GM18907 (cell line): ENCODE measurements around the gene RSPH1.
A peak's percentile ranks its signal among the peaks of the same experiment; 100 is the strongest.

Experiments used
- ATAC-seq: cut with Tn5 transposase; IDR thresholded peaks from one replicate; pipeline ENCODE4 v1.9.1; 2021; ENCODE audit warnings: mild to moderate bottlenecking, moderate library complexity; ENCODE audit not compliant: unreplicated experiment

Gene RSPH1

DNA sequence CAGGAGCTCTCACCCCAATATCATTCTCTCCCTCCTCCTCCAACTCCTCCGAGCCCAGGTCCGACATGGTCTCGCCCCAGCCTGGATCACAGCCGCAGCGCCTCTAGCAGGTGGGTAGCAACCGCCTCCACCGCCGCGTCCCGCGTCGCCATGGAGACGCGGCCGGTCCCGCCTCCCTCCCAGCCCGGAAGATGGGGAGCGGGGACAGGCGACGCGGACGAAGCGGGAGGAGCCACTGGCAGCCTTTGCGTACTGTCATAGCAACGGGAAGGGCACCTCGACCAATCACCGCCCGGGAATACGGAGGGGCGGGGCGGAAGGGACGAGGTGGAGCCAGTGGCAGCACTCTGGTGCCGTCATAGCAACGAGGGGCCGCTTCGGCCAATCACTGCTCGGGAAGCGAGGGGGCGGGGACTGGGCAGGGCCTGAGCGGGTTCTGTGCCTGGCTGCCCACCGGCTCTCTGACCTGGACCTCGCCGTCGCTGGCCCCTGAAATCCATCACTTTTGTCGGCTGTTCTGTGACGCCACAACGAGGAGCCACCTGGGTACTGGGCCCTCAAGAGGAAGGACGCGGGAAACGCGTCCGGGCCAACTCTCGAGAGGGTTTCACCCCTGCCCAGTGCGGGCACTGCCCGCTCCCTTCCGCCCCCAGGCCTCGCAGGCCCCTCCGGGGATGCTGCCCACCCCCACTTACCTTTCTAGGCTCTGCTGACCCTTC, at the start of gene RSPH1:
TSS of gene RSPH1 (minus strand) at position 105 of the 719 bp plus-strand sequence. CDS start at position 67, 38 bp downstream.
- peak; percentile 98 for ATAC-seq

DNA sequence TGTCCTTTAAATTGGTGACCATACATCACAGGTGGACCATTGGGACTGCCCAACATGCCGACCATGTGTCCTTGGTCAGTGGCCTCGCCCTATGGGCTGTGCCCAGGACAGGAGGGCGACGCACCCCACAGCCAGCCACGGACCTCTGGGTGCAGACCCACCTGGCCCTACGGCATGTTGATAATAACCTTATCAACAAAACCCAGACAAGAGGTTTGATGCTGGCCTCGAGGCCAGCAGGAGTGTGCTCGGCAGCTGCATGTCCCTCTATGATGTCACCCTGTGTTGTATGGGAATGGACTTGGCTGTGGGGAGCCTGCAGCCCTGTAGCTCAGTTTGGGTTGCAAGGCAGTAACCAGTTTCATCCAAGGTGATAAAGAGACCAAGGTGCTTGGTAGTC, 49.7 kb upstream of the RSPH1 start:
- ATAC-seq = no peak

GRCh38 chr21:42545317-42545716, 49.3 kb upstream of the RSPH1 start:
- ATAC-seq = no peak

DNA sequence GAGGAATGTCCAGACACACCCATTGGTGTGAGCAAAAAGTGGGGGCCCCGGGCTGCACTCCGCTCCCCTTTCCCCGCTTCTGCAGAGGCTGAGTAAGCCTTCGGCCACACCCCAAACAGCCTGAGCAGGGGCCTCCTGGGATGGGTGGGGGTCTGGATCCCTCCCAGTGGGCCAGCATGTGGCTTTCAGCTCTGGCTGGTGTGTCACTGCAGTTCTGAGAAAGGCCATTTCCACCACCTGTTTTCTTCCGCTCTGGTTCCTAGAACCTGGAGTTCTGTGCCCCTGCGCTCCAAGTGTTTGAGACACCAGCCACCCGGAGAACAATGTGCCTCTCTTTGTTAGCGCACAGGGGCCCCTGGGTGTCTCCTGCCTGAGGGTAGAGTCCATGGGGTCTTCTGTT, 48.5 kb upstream of the RSPH1 start:
- no peak for ATAC-seq

DNA sequence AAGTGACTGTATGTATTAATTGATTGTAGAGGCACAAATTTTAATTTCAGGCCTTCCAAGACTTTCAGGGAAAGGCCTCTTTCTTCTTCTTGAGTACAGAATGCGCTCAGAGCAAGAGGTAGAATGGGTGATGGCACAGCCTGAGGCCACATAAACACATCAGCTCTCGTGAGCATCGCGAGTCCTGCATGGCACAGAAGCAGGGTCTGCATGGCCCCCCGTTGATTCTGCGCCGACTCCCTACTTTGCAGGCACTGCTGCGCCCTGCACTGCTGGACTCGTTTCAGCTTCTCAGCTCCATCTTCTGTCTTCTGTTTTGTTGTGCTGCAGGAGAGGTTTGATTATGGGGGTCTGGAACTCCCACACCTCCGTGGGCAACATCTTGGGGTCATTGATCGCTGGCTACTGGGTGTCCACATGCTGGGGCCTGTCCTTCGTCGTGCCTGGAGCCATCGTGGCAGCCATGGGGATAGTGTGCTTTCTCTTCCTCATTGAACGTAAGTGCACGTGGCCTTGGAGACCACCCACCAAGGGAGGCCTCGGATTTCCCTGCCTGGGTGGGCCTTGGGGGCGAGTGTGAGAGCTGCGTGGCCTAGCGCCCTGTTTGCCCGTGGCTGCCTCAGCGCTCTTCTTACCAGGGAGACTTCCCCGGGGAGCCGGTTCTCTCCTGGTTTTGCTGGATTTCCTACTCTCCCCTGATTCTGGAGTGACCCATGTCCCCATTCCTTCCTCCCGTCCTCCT, 47.3 kb upstream of the RSPH1 start:
- ATAC-seq = no peak

- no peak for ATAC-seq
Measured at GRCh38 chr21:42542596-42542995, 46.6 kb upstream of the RSPH1 start.

DNA sequence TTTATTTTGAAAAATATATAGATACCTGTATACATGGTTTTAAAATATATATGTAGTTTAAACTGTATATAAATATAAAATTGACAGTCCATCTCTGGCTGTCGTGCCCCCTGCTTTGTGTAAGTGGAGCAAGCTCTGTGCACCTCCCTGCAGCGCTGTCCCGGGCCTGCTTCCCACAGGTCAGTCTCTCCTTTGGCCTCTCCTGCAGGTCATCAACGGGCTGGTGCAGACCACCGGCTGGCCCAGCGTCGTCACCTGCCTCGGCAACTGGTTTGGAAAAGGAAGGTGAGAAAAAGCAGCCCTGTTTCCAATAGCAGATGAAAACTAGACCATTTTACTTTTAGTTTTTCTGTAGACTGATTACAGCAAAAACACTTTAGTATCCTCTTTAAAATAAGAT, 46.2 kb upstream of the RSPH1 start:
- ATAC-seq = no peak

DNA sequence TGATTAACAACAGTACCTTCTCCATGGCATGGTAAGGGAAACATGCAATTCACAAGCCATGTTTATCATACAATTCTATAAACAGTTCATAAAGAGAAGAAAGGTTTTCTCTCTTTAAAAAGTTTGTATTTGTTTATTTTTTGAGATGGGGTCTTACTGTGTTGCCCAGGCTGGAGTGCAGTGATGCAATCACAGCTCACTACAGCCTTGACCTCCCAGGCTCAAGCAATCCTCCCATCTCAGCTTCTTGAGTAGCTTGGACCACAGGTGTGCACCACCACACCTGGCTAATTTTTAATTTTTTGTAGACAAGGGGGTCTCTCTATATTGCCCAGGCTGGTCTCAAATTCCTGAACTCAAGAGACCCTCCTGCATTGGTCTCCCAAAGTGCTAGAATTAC, 45.6 kb upstream of the RSPH1 start:
- ATAC-seq = no peak

- ATAC-seq = no peak
Measured at GRCh38 chr21:42541174-42541573, 45.1 kb upstream of the RSPH1 start.

GRCh38 chr21:42540396-42540795, 44.4 kb upstream of the RSPH1 start:
- ATAC-seq = no peak

DNA sequence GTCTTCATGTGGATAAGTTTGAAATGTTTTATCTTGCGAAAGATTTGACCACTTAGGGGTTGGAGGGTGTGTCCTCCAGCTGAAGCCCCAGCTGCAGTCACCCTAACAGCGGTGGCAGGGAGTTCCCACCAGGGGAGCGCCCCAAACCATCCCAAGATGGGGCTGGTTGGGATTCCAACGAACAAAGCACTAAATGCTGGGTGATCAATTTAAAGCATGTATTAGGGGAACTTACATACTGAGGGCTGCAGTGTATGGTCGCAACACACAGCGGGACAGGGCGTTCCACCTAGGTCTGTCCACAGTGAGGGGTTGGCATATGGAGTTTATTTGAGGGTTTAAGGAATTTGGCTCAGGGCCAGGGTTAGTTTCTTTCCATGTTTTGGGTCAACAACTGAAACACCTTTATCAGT, 43.9 kb upstream of the RSPH1 start:
- ATAC-seq = no peak

DNA sequence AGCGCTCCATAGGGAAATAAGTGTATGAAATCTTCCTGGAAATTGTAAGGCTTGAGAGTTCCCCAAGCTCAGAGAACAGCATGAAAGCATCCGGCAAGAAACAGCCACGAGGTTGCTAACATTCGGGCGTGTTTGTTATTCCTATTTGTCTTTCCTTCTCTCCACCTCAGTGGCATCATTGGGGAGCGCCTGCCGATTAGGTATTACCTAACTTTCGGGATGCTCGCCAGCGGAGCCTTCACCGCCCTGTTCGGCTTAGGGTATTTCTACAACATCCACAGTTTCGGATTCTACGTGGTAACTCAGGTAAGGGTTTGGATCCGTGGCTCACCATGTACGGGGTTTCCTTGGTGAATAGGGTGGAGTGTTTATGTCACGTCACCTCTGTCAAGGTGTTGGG, 43.3 kb upstream of the RSPH1 start:
- no peak for ATAC-seq

GRCh38 chr21:42538479-42539275, 42.7 kb upstream of the RSPH1 start:
- no peak for ATAC-seq

DNA sequence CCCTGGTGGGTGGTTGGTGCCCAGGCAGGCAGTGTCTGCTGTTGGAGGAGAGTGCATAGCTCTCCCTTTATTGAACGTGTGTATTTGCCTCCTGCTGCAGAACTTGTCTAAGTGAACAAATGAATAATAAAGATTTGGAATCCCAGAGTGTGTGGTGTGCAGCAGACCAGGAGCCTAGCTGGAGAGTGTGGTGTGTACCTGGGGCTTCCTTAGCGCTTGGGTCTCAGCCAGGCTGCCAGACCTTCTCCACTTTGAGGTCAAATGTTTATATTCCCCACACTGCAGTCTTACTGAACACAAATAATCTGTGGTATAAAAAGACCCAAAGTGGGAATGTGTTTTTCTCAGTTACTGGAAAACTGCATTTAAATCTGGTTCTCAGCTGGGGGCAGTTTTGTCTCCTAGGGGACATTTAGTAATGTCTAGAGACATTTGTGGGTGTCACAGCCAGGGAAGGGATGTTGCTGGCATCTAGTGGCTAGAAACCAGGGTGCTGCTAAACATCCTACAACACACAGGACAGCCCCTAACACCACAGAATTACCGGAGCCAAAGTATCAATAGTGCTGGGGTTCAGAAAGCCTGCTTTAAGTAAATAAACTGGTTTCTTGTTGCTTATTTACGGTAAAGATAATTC, 41.2 kb upstream of the RSPH1 start:
- ATAC-seq = no peak

- no peak for ATAC-seq
Measured at GRCh38 chr21:42536601-42537000, 40.6 kb upstream of the RSPH1 start.

- peak; percentile 72 for ATAC-seq
Measured at GRCh38 chr21:42535602-42536171, 39.7 kb upstream of the RSPH1 start.

- peak; percentile 43 for ATAC-seq
Measured at GRCh38 chr21:42534421-42535378, 38.7 kb upstream of the RSPH1 start.

DNA sequence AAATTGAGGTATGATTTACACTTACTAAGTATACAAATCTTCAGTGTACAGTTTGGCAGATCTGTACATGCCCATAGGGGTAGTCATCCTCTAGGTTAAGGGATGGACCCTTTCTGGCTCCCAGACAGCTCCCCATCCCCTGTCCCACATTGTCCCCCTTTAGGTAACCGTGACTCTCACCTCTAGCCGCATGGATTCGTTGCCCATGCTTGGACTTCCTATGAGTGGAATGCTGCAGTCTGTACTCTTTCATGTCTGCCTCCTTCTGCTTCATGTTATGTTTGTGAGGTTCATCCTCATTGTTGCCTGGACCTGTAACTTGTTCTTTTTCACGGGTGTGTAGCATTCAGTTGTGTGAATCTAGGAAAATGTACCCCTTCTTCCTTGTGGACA, 37.9 kb upstream of the RSPH1 start:
- ATAC-seq = no peak

DNA sequence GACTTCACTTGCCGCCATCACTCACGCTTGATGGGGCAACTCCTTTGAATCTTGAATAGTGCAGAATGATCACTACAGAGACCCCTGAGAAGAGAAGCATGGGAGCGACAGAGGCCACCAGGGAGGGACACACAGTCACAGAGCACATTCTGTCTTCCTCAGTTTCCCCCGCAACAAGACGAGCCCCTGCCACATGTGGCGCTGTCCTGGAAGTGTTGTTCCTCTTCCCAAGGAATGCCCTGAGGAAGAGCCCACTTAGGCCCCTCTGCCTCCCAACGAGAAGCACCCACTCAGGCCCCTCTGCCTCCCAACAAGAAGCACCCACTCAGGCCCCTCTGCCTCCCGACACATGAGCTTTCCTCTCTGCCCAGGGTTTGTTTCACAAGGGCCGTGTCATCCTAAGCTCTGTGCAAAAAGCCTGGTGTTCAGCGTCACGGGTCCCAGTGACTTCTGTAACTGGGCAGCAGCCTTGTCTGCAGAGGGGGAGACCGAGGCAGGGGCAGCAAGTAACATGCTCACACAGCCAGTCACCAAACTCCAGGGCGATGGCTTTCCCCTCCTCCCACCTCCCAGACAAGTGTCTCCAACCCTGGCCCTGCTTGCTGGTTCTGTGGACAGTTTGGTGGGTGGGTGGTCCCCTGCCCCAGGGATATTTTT, 37.4 kb upstream of the RSPH1 start:
- no peak for ATAC-seq
